ENCODE results near the gene CYB5R2. TPM values are rescaled to one million over a fixed set of nuclear protein-coding genes. Genes with fewer than 3 reads are reported as not detected.

CYB5R2 gene
- polyA plus RNA-seq, 2 of the 4 experiments (the other 2 are of a cell fraction): 2.4 to 6.3 TPM

DNA sequence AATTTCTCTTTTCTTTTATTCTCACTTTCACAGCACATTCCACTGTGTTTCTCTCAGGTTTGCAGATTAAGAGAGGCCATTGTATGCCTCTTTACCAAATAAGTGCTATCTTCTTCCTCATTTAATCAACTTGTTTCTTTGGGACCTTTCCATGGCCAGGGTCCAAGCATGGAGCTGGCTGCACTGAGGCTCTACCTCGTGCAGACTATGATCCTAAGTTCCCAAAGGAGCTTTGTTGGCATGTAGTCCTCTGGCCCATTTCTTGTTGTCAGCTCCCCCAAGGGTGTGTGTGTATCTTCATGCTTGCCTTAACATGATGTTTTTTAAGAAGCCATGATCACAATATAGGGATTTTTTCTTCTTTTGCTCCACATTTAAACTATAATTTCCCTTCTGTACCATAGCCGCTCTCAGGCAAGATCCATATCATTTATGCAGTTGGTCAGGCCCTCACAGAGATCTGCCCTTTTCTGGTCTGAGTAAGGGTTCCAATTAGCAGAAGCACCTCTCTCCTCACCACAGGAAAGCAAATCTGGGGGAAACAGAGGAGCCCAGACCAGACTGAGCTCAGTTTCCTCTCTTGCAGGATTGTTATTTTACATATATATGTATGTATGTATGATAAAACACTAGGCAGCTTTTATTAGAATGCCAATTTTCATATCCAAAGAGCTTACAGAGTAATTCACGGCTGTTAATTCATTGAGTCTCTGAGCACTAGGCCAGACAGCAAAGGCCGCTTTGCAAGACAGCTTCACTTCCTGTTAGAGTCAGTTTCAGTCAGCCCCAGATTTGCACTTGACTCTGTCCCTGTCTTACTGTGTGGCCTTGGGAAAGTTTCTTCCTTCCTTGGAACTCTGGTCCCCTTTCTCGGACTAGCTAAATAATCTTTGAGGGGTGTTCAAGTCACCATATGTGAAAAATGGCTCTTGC, 34.3 kb downstream of the CYB5R2 start:
- DNase-seq (ENCODE audit: low read depth in 1 of 2, low spot score in 1 of 2): no peak
- no peak overlapping the region for H3K27ac ChIP-seq
- ChIA-PET CTCF (interaction anchor here (1.0 to 2.7 kb wide), 8 partner anchors 9 to 126 kb away, joined by 3 to 15 read pairs (median 6); partner anchors contain the start of gene PPFIBP2), POLR2A (no interaction called here)
- no peak overlapping the region for H3K4me3 ChIP-seq
- 90% methylated on average over 5 of the region's 5 CpGs for WGBS (ENCODE audit: missing lambda C conversion rate)
- no peak overlapping the region for H3K4me2 ChIP-seq
- no peaks in the 10 kb centered on the region for H3K9me3 ChIP-seq
- FAIRE-seq: no peak
- H3K4me1 ChIP-seq: no peaks in the 10 kb centered on the region
- ATAC-seq: no peak
- TF ChIP-seq ZFP36 (IDR thresholded peaks at IDR 0.05; ENCODE audit: borderline replicate concordance, partially characterized antibody) (no peak), EHF (CRISPR knock-in tag; IDR thresholded peaks at IDR 0.05) (no peak), TFCP2L1 (CRISPR knock-in tag; IDR thresholded peaks at IDR 0.05) (no peak), HDAC2 (IDR thresholded peaks at IDR 0.05) (no peak), ZC3H11A (IDR thresholded peaks at IDR 0.05) (no peak), RARB (CRISPR knock-in tag; IDR thresholded peaks at IDR 0.05) (no peak), RCOR1 (IDR thresholded peaks at IDR 0.05; ENCODE audit: low read depth, low read length) (no peak), RNF2 (IDR thresholded peaks at IDR 0.05; ENCODE audit: borderline replicate concordance, low read depth) (no peak), PHF8 (IDR thresholded peaks at IDR 0.05; ENCODE audit: borderline replicate concordance, low read depth) (no peak), ATOH8 (CRISPR knock-in tag; IDR thresholded peaks at IDR 0.05; ENCODE audit: low read depth) (no peak), CHD2 (IDR thresholded peaks at IDR 0.05; ENCODE audit: low read length, partially characterized antibody) (no peak), FOSL2 (IDR thresholded peaks at IDR 0.05) (no peak), FOSL2 (CRISPR knock-in tag; IDR thresholded peaks at IDR 0.05) (no peak), CBX2 (IDR thresholded peaks at IDR 0.05; ENCODE audit: borderline replicate concordance, low read depth) (no peak)
- TF ChIP-seq, protein P1, sequence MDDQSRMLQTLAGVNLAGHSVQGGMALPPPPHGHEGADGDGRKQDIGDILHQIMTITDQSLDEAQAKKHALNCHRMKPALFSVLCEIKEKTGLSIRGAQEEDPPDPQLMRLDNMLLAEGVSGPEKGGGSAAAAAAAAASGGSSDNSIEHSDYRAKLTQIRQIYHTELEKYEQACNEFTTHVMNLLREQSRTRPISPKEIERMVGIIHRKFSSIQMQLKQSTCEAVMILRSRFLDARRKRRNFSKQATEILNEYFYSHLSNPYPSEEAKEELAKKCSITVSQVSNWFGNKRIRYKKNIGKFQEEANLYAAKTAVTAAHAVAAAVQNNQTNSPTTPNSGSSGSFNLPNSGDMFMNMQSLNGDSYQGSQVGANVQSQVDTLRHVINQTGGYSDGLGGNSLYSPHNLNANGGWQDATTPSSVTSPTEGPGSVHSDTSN (IDR thresholded peaks at IDR 0.05): no peak

DNA sequence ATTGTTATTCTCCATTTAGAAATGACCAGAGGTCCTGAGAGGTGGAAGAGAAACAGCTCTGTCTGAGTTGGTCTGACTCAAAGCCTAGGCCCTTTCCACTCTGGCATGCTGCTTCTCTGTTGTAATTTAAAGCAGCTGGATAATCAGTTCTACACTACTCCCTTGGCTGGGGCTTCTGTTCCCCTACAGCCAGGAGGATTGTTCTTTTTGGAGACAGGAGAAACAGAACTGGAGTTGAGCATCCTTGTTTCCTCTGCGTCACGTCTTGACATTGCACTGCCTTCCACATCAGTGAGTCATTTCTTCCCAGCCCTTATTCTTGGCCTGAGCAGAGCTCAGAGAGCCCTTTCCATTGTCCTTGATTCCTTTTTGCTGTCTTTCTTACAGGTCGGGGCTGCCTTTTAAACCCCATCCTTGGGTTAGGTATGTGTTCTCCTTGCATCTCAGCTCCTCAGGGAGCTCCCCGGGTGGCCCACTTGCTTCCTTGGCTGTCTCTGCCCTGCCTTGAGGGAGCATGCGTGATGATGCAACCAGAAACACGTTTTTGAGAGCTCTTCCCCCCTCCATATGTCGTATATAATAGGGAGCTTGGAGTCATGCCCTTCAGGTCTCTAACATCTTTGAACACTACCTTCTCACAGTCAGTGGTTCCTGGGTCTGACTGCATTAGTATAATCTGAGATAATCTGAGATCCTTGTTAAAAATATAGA, 35.7 kb downstream of the CYB5R2 start:
- H3K4me2 ChIP-seq: no peak overlapping the region
- FAIRE-seq: no peak
- H3K9me3 ChIP-seq: no peaks in the 10 kb centered on the region
- no peaks in the 10 kb centered on the region for H3K4me1 ChIP-seq
- TF ChIP-seq TP53 (CRISPR knock-in tag; IDR thresholded peaks at IDR 0.05): no peak
- no peak for TF ChIP-seq MAFK (IDR thresholded peaks at IDR 0.05; ENCODE audit: partially characterized antibody)
- no peak for TF ChIP-seq GATA3 (IDR thresholded peaks at IDR 0.05; ENCODE audit: borderline replicate concordance)
- TF ChIP-seq FOSL2 (IDR thresholded peaks at IDR 0.05): no peak
- TF ChIP-seq FOSL2 (CRISPR knock-in tag; IDR thresholded peaks at IDR 0.05): no peak
- TF ChIP-seq ZNF302 (CRISPR knock-in tag; IDR thresholded peaks at IDR 0.05): no peak
- TF ChIP-seq FOSB (CRISPR knock-in tag; IDR thresholded peaks at IDR 0.05): no peak
- TF ChIP-seq SMC3 (IDR thresholded peaks at IDR 0.05): no peak
- TF ChIP-seq MAZ (IDR thresholded peaks at IDR 0.05; ENCODE audit: borderline replicate concordance, low read depth, low read length): no peak
- TF ChIP-seq, protein P2, sequence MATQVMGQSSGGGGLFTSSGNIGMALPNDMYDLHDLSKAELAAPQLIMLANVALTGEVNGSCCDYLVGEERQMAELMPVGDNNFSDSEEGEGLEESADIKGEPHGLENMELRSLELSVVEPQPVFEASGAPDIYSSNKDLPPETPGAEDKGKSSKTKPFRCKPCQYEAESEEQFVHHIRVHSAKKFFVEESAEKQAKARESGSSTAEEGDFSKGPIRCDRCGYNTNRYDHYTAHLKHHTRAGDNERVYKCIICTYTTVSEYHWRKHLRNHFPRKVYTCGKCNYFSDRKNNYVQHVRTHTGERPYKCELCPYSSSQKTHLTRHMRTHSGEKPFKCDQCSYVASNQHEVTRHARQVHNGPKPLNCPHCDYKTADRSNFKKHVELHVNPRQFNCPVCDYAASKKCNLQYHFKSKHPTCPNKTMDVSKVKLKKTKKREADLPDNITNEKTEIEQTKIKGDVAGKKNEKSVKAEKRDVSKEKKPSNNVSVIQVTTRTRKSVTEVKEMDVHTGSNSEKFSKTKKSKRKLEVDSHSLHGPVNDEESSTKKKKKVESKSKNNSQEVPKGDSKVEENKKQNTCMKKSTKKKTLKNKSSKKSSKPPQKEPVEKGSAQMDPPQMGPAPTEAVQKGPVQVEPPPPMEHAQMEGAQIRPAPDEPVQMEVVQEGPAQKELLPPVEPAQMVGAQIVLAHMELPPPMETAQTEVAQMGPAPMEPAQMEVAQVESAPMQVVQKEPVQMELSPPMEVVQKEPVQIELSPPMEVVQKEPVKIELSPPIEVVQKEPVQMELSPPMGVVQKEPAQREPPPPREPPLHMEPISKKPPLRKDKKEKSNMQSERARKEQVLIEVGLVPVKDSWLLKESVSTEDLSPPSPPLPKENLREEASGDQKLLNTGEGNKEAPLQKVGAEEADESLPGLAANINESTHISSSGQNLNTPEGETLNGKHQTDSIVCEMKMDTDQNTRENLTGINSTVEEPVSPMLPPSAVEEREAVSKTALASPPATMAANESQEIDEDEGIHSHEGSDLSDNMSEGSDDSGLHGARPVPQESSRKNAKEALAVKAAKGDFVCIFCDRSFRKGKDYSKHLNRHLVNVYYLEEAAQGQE (IDR thresholded peaks at IDR 0.05): no peak
- no peak for TF ChIP-seq BHLHE40 (IDR thresholded peaks at IDR 0.05; ENCODE audit: low read depth, low read length)
- no peak for TF ChIP-seq CBX2 (IDR thresholded peaks at IDR 0.05; ENCODE audit: borderline replicate concordance, low read depth)
- TF ChIP-seq EHF (CRISPR knock-in tag; IDR thresholded peaks at IDR 0.05): no peak
- TF ChIP-seq HDAC2 (IDR thresholded peaks at IDR 0.05): no peak
- no peak for TF ChIP-seq CHD2 (IDR thresholded peaks at IDR 0.05; ENCODE audit: low read length, partially characterized antibody)
- TF ChIP-seq KDM5A (IDR thresholded peaks at IDR 0.05): no peak
- no peak for TF ChIP-seq BCL3 (IDR thresholded peaks at IDR 0.05)
- WGBS (ENCODE audit: missing lambda C conversion rate): 67% methylated on average over 7 of the region's 7 CpGs
- no peak for ATAC-seq
- CTCF ChIA-PET: interaction anchor here (1.1 to 2.3 kb wide), 4 partner anchors 10 to 66 kb away, joined by 5 to 7 read pairs (median 6); no protein-coding TSS in a partner anchor
- no peak for DNase-seq (ENCODE audit: low read depth in 1 of 2, low spot score in 1 of 2)
- no peak overlapping the region for H3K27ac ChIP-seq
- H3K4me3 ChIP-seq: no peak overlapping the region
- POLR2A ChIA-PET: no interaction called here

Data from A549 (cell line).